Renal cortical epithelial cell (primary cell): ENCODE data around the gene CFAP206. TPM values are rescaled to one million over a fixed set of nuclear protein-coding genes. Genes with fewer than 3 reads are reported as not detected.

ENCODE experiments used
- total RNA-seq: library from RNA; depleted of rRNA; stranded (reverse); fragments of >200 nt; gene quantifications from 2 replicates; pipeline ENCODE4 v1.2.3, GENCODE V29; 2014

Gene CFAP206
- total RNA-seq, 1 donor from 2014 or later = 9.0 TPM

Other genes starting within 250 kb of the CFAP206 start
- 3.5 and 8.7 TPM in 2 replicates for gene SMIM8, start 85.4 kb upstream of the CFAP206 start, total RNA-seq
- gene GJB7, start 78.7 kb upstream of the CFAP206 start, total RNA-seq = not detected in 2 replicates
- gene C6orf163, start 63.2 kb upstream of the CFAP206 start, total RNA-seq = 2.1 TPM in 1 of 2 replicates, not detected in the other
- gene SLC35A1, start 65.0 kb downstream of the CFAP206 start, total RNA-seq = 15.8 and 27.7 TPM in 2 replicates
- 46.1 and 54.2 TPM in 2 replicates for gene RARS2, start 182.0 kb downstream of the CFAP206 start, total RNA-seq
- 24.7 and 30.4 TPM in 2 replicates for gene ORC3, start 182.2 kb downstream of the CFAP206 start, total RNA-seq